Measurements from ENCODE around the gene SLK. TPM values are rescaled to one million over a fixed set of nuclear protein-coding genes. Genes with fewer than 3 reads are reported as not detected.

Gene SLK
- polyA plus RNA-seq, 1 donor: 26.7 TPM

GRCh38 chr10:104033401-104033930 is 66.5 kb downstream of the SLK start:
- DNase-seq (ENCODE audit: low read depth): no peak

GRCh38 chr10:104033966-104034365 is 67.0 kb downstream of the SLK start:
- no peak for DNase-seq (ENCODE audit: low read depth)

GRCh38 chr10:104034401-104035193 is 67.7 kb downstream of the SLK start:
- no peak for DNase-seq (ENCODE audit: low read depth)

GRCh38 chr10:104035194-104036068 is 68.5 kb downstream of the SLK start:
- DNase-seq (ENCODE audit: low read depth): no peak

- no peak for DNase-seq (ENCODE audit: low read depth)
Measured at GRCh38 chr10:104036069-104036384, 69.1 kb downstream of the SLK start.

- DNase-seq (ENCODE audit: low read depth): no peak
Measured at GRCh38 chr10:104036518-104037260, 69.7 kb downstream of the SLK start.

- no peak for DNase-seq (ENCODE audit: low read depth)
Measured at GRCh38 chr10:104037261-104037951, 70.5 kb downstream of the SLK start.

GRCh38 chr10:104038537-104038936 is 71.6 kb downstream of the SLK start:
- no peak for DNase-seq (ENCODE audit: low read depth)

- DNase-seq (ENCODE audit: low read depth): no peak
Measured at GRCh38 chr10:104038958-104039752, 72.2 kb downstream of the SLK start.

- no peak for DNase-seq (ENCODE audit: low read depth)
Measured at GRCh38 chr10:104040382-104040781, 73.4 kb downstream of the SLK start.

- DNase-seq (ENCODE audit: low read depth): no peak
Measured at GRCh38 chr10:104040862-104041789, 74.2 kb downstream of the SLK start.

GRCh38 chr10:104041891-104042535 is 75.1 kb downstream of the SLK start:
- no peak for DNase-seq (ENCODE audit: low read depth)

GRCh38 chr10:104043185-104043830 is 76.4 kb downstream of the SLK start:
- DNase-seq (ENCODE audit: low read depth): no peak

- DNase-seq (ENCODE audit: low read depth): no peak
Measured at GRCh38 chr10:104043854-104044253, 76.9 kb downstream of the SLK start.

GRCh38 chr10:104045151-104046089 is 78.5 kb downstream of the SLK start:
- DNase-seq (ENCODE audit: low read depth): no peak

- DNase-seq (ENCODE audit: low read depth): no peak
Measured at GRCh38 chr10:104046651-104047050, 79.7 kb downstream of the SLK start.
